Germinal center (tissue), 1 donor: ENCODE results near the gene TNFRSF14.

ENCODE experiments used
- DNase-seq: peaks from one replicate; pipeline ENCODE4 v3.0.0; 2012; ENCODE audit warnings: mixed read lengths, low spot score

TNFRSF14 gene

DNA sequence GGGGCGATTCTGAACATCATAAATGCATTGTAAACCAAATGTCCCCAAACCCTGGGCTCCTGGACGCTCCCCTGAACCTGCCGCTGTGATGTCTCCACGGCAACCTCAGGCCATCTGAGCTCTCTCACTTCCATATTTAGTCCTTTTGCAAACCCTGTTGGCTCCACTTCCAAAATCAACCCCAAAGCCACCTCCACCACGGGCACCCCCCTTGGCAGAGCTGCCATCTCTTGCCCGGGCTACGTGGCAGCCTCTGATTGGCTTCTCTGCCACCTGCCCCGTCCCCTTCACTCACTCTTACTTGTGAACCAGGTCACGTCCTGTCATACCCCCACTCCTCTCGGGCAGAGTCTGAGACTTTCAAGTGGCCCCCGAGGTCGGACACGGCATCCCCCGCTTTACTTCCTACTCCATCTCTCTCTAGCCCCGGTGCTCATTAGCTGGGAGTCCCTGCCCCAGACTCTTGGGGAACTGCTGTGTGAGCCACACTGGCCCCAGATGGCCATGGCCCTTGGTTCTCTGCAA lies 46.2 kb downstream of the TNFRSF14 start:
- DNase-seq, result no peak

DNA sequence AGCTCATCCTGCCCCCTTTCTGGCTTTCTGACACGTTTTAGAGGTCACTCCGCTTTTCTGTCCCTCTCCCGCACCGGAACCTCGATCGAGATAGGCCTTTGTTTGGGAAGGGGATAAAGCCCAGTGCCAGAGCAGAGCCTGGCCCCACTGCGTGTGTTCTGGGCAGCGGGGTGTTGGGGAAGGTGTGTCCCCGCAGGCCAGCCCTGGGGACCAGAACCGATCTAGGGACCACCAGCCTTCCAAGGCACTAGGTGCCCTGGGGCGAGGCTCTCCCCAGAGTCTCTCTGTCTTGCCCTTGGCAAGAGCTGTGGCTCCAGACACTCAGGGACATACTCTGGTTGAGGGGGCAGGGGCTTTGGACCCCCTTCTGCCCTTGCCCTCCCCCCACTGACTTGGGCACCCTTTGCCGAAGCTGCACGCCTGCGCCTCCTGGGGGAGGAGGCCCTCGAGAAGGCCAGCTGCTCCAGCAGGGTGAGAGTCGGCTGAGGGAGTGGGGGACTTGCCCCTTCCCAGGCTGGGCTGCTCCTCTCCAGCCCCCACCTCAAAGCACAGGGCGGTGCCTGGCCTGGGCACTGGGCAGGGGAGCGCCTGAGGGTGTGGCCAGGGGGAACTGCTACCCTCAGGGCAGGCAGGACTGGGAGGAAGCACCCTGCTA lies 46.8 kb downstream of the TNFRSF14 start:
- no peak for DNase-seq

DNA sequence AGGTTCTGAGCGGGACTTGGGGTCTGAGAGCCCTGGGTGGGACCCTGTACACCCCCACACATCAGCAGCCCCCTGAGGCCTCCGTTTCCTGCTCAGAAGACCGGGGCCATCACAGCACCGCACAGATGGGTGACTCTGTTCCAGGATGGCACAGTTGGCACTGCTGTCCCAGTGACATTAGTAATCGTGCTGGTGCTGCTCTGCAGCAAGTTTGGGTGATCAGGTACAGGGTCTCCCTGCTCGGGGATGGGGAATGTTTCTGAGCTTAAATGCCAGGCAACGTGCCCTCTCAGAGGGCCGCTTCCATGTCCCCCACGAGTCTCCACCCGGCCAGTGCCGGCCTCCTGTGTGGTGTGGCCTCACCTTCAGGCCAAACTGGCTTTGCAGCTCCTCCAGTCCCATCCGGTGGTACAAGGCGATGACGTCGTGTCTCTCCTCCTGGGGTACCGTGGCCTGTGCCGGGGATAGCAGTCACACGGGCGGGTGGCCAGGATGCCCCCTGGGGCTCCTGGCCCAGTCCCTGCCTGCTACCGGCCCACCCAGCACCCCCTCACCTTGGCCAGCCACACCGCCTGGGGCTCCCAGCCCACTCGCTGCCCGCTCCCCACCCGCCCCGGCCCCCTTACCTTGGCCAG lies 47.5 kb downstream of the TNFRSF14 start:
- DNase-seq, result no peak

DNA sequence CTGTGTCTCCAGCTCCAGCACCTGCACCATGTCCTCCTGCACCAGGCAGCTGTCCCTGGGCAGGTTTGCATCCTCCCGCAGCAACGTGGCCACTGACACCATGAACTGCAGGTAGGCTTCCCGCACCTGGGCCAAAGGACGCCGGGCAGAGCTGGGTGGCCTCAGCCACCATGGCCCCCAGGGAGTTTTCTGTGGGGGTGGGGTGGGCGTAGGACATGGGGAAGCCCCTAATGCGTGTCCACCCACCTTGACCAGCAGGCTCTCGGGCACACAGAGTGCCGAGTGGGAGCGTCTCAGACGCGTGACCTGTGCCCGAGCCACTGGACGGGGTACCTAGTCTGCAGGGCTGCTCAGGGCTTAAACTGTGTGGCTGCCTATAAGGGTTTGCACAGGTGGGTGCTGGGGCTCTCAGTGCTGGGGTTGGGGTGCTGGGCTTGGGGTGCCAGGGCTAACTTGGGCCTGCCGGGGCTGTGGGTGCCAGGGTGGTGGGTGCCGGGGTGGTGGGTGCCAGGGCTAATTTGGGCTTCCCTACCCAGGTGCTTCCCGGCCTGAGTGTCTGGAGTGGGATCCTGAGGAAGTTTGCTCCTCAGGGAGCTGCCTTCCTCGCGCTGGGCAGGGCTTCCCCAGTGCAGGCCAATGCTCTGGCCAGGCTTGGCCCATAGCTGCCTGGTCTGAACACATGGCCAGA lies 48.1 kb downstream of the TNFRSF14 start:
- DNase-seq, result no peak

DNA sequence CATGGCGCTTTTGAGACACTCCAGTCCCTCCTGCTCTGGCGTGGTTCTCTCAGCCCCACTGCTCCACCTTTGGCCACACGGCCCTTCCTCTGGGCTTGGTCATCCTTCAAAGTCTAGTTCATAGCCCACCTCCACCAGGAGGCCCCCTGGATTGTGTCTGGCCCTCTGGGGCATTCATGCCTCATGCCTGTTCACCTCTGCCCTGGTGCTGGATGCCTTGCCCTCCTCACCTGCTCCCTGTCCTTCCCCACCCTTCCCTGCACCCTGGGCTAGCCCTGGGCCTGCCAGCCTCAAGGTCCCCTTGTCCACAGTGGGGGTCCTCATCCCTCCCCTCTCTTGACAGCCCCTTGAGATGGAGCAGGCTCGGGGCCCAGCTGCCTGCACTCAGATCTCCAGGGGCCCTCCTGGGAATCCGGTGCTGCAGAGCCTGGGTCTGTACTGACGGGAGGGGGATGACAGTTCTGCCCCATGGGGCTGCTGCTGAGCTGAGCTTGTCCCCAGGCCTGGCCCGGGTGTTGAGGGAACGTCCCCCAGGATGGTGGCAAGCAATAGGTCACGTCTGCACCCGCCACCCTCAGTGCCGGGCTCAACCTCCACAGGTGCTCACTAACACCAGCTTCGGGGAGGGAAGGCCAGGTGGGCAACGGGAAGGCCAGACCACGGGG lies 48.8 kb downstream of the TNFRSF14 start:
- DNase-seq, result no peak

DNA sequence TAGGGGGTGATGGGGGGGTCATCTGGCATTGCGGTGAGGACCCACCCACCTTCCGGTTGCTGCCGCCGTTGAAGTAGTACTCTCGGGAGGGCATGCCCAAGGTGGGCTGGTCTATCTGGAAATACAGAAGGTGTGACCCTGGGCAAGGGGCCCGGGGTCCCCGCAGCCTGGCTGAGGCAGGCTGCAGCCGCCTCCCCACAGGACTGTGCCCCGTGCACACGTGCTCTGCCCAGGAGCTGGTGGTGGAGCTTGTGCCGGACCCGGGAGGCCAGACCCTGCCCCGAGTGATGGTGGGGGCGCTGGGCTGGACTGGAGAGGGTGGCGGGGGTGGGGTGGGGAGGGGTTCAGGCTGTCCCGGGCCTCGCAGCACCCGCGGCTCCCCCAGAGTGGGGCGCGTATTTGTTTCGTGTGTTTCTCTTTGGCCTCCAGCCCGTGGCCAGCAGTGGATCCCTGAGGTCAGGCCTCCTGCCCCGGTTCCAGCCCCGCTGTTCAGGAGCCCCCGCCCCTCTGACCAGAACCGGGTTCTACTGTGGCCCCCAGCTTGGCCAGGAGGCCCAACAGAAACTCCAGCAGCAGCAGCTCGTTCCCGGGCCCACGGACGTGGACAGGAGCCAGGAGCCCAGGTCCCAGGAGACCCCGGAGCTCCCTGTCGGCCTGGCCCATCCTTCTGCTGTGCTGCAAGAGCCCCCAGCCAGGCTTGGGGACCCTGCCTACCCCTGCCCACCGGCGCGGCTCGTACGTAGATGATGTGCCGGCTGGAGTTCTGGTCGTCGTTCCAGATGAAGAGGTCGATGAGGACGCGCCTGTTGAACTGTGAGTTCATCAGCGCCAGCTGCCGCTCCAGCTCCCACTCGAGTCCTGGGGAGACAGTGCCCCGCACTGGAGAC lies 49.6 kb downstream of the TNFRSF14 start:
- DNase-seq, result no peak

DNA sequence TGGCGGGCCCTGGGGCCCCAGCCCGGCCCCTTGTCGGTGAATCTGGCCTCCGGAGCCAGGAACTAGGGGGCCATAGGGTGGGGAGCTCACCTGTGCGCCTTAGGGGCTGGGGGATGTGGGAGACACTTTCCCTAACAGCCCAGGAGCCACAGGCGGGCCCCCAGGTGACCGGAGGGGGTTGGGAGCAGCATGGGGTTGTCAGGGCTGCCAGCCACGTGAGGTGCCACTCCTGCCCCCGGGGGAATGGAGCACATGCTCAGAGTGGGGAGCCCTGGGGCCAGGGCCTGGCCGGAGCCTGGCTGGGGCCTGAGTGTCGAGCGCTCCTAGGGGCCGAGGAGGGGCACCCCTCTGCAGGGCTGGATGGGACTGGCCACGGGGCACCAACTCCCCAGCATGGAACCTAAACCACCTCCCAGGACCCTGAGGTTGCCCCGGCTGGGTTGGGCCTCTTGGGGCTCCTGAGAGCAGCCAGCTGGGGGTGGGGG lies 50.3 kb downstream of the TNFRSF14 start:
- no peak for DNase-seq

DNA sequence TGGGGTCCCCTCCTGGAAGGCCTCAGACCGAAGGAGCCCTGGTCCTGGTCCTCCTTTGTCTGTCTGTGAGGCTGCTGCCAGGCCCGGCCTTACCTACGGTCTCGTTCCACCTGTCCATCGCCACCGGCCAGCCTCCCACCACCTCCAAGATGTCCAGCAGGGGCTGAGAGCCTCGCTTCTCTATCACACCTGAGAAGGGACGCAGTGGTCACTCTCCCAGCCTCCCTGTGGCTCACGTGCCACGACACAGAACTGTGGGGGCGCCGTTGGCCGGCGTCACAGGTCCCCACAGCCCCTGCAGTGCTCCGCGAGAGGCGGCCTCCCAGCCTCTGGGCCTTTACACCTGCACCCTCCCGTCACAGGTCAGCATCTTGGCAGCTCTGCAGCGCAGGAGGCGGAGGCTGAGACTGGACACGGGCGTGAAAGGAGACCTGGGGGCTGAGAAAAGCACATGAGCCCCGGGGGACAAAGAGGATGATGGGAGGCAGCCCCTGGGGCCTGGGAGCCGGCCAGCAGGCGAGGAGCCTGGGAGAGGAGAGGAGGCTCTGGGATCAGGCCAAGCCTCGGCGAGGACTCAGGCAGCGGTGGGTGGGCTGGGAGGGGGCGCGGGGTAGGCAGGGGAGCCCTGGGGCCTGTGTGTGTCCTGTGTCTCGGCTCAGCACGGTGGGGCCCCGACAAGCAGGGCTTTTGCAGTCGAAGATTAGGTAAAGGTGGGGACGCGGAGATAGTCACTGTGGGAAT lies 50.9 kb downstream of the TNFRSF14 start:
- no peak for DNase-seq

DNA sequence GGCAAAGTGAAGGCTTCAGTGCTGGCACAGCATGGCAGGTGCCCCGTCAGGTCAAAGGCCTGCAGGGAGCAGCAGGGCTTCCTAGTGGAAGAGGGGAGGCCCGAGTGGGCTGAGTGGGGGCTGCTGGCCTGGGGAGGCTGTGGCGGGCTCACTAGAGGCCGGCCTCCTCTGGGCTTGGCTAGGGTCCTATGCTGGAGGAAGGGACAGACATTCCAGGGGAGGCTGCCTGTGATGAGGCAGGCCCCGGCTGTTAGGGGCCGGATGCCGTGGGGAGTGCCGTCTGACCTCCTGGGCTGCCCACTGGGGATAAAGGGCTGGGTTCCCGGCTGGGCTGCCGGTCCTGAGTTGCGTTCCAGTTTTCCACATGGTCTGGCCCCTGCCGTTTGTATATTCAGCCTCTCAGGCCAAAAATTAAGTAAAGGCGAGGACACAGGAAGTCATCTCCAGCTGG lies 51.5 kb downstream of the TNFRSF14 start:
- no peak for DNase-seq

DNA sequence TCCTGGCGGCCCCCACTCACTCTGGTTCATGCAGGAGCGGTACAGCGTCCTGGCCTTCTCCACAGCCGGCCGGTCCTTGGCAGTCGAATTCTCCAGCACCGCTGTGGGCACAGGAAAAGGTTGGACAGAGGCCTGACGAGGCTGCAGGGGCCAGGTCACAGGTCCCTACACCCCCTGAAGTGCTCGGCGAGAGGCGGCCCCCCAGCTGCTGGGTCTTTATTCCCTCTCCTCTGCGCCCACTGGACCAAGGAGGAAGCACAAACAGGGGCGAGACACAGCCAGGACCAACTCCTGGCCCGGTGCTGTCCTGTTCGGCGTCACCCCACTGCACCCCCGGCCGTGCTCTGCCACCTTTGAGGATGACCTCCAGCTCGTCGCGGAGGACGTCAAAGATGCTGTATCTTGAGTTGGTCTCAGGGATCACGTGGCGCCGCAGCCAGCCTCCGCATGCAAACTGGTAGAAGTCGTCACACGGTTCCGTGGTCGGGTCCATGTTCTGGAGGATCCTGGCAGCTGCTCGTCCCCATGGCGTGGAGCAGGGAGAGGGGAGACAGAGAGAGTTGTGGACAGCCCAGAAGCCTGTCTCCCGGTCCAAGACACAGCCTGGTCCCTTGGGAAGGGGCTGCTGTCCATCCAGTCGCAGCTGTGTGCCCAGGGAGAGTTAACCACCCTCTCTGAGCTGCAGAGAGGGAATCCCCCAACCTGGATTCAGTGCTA lies 53.3 kb downstream of the TNFRSF14 start:
- no peak for DNase-seq

DNA sequence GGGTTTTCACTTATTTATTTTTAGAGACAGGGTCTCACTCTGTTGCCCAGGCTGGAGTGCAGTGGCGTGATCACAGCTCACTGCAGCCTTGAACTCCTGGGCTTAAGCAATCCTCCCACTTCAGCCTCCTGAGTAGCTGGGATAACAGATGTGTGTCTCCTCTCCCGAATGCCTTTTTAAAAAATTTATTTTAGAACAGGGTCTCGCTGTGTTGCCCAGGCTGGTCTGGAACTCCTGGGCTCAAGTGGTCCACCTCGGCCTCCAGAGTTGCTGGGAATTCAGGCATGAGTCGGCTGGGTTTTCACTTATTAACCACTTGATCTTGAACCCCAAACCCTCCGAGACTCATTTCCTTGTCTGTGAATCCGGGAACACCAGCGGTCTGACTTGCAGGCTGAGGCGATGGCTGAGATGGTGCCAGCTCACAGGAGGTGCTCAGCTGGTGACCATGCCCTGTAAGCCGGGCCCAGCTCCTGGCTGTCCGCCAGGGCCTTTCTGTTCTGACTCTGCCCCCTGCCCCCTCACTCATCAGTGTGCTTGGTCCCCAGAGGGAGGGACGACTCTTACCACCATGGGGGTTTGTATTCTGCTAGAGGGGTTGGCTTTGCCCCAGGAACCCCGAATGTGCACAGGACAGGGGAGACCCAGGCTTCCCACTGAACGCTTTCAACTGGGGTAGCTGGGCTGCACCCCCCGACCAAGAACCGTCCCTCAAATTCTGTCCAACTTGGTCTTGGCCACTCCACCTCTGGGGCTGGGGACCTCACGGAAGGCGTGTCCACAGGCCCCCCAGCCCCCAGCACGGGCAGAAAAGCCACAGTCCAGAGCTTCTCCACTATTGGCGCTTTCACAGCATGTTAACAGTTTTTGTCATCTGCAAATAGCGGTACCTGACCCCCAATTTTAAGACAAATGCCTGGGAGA lies 54.1 kb downstream of the TNFRSF14 start:
- DNase-seq, result no peak

DNA sequence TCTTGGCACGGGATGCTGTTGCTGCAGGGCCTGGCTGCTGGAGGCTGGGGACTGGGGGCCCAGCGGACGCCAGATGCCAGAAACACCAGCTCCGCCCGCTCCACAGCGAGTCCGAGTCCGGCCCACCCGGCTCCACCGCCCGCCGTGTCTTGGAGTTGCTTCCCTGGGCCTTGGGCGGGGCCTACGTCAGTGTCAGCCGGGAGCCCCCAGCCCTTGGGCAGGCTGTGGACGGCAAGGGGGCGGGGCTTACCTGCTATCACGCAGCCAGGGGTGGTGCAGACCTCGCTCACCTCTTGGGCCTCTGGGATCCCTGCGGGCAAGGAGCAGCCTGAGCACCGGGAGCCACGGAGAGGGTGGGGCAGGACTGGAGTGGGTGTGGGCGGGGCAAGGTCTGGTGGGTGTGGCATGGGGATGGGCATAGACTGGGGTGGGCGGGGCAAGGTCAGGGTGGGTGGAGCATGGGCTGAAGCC lies 54.9 kb downstream of the TNFRSF14 start:
- DNase-seq, result peak; percentile 72

DNA sequence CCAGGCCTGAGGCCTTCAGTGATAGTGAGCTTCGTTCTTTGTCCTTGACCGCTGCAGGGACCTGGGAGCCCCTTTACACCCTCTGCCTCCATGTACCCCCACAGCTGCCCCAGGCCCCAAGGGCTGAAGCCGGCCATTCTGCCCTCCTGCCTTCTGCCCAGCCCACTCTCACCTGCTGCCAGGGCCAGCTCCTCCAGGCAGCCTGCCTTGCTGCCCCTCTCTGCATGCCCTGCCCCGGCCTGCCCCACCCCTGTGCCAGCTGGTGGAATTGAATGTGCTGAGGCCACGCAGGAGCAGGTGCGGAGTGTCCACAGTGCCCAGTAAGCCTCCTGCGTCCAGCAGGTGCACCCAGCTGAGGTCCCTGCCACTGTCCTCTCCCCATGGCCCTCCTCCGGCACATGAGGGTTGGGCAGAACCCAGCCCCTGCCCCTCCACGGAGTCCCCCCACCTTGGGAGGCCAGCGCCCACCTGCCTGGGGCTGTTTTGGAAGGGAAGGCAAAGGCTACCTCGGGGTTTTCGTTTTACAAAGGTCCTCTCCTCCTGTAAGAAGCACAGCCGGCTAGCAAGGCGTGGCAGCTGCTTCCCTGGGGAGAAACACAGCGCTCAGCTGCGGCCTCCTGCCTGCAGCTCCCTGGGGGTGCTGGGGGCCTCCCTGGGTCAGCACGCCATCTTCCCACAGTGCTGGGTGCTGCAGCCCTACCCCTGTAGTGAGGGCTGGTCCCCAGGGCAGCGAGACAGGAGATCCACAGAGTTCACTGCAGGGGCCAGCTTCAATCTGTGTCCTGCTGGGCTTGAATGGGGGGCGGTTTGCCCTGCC lies 55.7 kb downstream of the TNFRSF14 start:
- DNase-seq, result no peak

DNA sequence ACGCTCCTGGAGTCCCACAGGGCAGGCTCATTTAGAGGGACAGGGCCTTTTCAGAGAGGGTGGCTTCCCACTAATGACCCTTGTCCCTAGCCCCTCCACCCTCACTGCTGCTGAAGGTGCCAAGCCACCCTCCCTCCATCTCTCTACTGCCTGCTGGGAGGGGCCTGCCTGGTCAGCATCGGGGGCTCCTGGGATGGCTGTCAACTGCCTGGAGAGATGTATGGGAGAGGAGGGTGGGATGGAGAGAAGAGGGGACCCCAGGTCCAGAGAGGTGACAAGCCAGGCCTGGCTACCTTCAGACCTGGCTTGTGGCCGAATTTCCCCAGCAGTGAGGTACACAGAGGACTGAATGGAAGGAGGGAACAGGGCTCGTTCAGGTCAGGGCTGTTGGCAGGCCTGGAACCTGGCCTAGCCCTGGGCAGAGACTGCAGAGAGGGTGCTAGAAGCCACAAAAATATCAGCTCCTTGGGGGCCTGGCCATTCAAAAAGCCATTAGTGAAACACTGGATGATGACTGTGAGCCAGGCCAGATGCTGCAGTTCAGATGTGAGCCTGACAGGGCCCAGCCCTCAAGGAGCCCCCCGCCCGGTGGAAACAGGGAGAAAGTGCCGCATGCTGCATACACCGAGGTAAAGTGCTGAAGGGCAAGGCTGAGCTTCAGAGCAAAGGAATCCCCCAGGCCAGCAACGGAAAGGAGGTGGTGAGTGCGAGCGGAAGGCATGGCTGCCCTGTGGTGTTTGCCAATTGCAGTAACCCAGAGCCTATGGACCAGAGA lies 56.6 kb downstream of the TNFRSF14 start:
- DNase-seq, result no peak
